T-cell (primary cell): ENCODE data around the gene SFXN3. TPM values are rescaled to one million over a fixed set of nuclear protein-coding genes. Genes with fewer than 3 reads are reported as not detected.

Source experiments
- ATAC-seq, 4 experiments: fragments of 200-7000 bp in 3 of 4; fragments of 150-1000 bp in 1 of 4; cut with Tn5 transposase; replicated peaks in 1 of 4; 1 replicate in 3 of 4; 2 replicates in 1 of 4; pipeline ENCODE4 v1.10.0; 2021; ENCODE audit warnings: moderate library complexity in 3 of 4, mild to moderate bottlenecking in 2 of 4, moderate number of reproducible peaks in 1 of 4
- CTCF ChIA-PET, 2 donors: fragments of 300-600 bp; sonication (Branson Sonifier 250); formaldehyde crosslinking; loops; one replicate each; lab custom pipeline; 2022; ENCODE audit warnings: antibody characterized with exemption in 2 of 2; lab: Charles Lee
- POLR2A ChIA-PET, 2 donors: fragments of 300-600 bp; sonication (Branson Sonifier 250); formaldehyde crosslinking; loops; one replicate each; lab custom pipeline; 2022; ENCODE audit warnings: antibody characterized with exemption in 2 of 2; lab: Charles Lee
- DNase-seq, 35 experiments: peaks; one replicate each; pipeline versions ENCODE4 v3.0.0 to v3.0.0-alpha.2; 2013 to 2023
- H3K27ac ChIP-seq: one replicate; pipeline ENCODE4 v1.5.1; 2013; ENCODE audit warnings: low read length
- H3K27me3 ChIP-seq, 2 experiments: replicated peaks in 1 of 2; 1 replicate in 1 of 2; 2 replicates in 1 of 2; pipeline versions ENCODE4 v1.6.1 to v1.7.0; 2013; ENCODE audit warnings: low read length in 1 of 2, mixed read lengths in 1 of 2; ENCODE audit not compliant: control insufficient read depth in 2 of 2, insufficient read depth in 2 of 2; ENCODE audit errors: extremely low read depth in 1 of 2
- H3K36me3 ChIP-seq, 2 donors: 1 replicate in 1 of 2; 2 replicates in 1 of 2; pipeline versions ENCODE4 v1.6.1 to v1.7.0; 2013; ENCODE audit warnings: low read length in 1 of 2; ENCODE audit not compliant: control insufficient read depth in 2 of 2, insufficient read depth in 1 of 2; ENCODE audit errors: extremely low read depth in 1 of 2
- H3K4me1 ChIP-seq, 2 experiments: 1 replicate in 1 of 2; 2 replicates in 1 of 2; pipeline versions ENCODE4 v1.6.1 to v1.7.0; 2013; ENCODE audit warnings: low read length in 2 of 2, mixed read lengths in 1 of 2; ENCODE audit not compliant: insufficient read depth in 2 of 2, control insufficient read depth in 1 of 2; ENCODE audit errors: extremely low read depth in 1 of 2
- H3K4me3 ChIP-seq, 2 donors: 1 replicate in 1 of 2; 2 replicates in 1 of 2; pipeline versions ENCODE4 v1.5.1 to v1.7.0; 2013; ENCODE audit warnings: mild to moderate bottlenecking in 2 of 2, low read length in 1 of 2, moderate library complexity in 1 of 2; ENCODE audit not compliant: control insufficient read depth in 1 of 2; ENCODE audit errors: extremely low read depth in 1 of 2
- H3K9me3 ChIP-seq: 2 replicates; pipeline ENCODE4 v1.7.0; 2013
- H3K27ac Mint-ChIP-seq, 2 donors: one replicate each; pipeline ENCODE4 v1.8.0; 2020 to 2021; ENCODE audit warnings: mild to moderate bottlenecking in 2 of 2, mixed read lengths in 2 of 2
- H3K27me3 Mint-ChIP-seq, 2 donors: one replicate each; pipeline ENCODE4 v1.8.0; 2021 to 2022; ENCODE audit warnings: mixed read lengths in 2 of 2
- H3K36me3 Mint-ChIP-seq: one replicate; pipeline ENCODE4 v1.8.0; 2021; ENCODE audit warnings: mixed read lengths
- H3K4me1 Mint-ChIP-seq, 3 donors: one replicate each; pipeline ENCODE4 v1.8.0; 2020 to 2022; ENCODE audit warnings: mixed read lengths in 3 of 3, mild to moderate bottlenecking in 1 of 3
- H3K4me3 Mint-ChIP-seq, 3 donors: one replicate each; pipeline ENCODE4 v1.8.0; 2020 to 2022; ENCODE audit warnings: mild to moderate bottlenecking in 3 of 3, mixed read lengths in 3 of 3, moderate library complexity in 3 of 3
- H3K9me3 Mint-ChIP-seq, 3 donors: one replicate each; pipeline ENCODE4 v1.8.0; 2020 to 2022; ENCODE audit warnings: mixed read lengths in 3 of 3
- WGBS: methylation state at CpG from one replicate; pipeline ENCODE4 v1.1.5; 2013; ENCODE audit warnings: missing lambda C conversion rate; ENCODE audit not compliant: insufficient coverage; 5-methylcytosine and 5-hydroxymethylcytosine counted together
- total RNA-seq, 35 experiments: library from RNA in 6 of 35; stranded (reverse) in 6 of 35; fragments of 120-200 nt in 1 of 35; gene quantifications; one replicate each; pipeline versions ENCODE4 v1.2.1 to v1.2.4 and lab custom pipeline; 2013 to 2026

Gene SFXN3
- total RNA-seq, 5 donors from 2014 or later (not counting 1 experiment from before 2014, with no cell fraction given), result 45.2 to 113 (median 91.0) TPM

- no peak overlapping the region for H3K4me3 Mint-ChIP-seq
Measured at GRCh38 chr10:101035314-101035713, 4.3 kb downstream of the SFXN3 start.

DNA sequence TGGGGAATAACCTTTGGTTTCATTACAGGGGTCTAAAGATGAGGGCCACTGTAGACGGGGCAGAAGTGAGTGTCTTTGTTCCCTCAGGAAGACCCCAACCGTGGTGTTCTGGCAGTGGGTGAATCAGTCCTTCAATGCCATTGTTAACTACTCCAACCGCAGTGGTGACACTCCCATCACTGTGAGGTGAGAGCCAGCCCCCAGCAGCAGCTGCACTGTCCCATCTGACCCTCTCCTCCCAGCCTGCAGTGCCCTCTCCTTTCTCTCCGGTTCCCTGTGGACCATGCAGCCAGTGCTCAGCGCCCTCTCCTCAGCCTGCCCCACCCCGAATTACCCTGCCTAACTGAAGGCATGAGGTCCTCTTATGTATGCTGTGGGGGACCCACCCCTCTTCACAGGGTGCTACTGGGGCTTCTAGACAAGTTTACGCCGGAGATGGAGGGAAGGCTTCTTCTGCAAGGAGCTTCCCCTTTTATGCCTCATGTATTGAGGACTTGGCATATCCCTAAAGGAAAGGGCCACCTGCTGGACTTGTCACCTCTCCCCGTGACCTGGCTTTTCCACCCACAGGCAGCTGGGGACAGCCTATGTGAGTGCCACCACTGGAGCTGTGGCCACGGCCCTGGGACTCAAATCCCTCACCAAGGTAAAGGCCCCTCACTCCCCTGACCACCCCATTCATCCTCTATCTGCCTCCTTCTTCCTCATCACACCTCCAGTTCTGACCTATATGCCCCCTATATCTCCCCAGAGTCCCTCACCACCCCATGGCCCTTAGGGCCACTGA lies 5.1 kb downstream of the SFXN3 start:
- Histone ChIP-seq H3K27ac (no peak overlapping the region), H3K4me3 (no peak overlapping the region), H3K9me3 (no peaks in the 10 kb centered on the region), H3K27me3 (no peaks in the 10 kb centered on the region), H3K36me3 (peaks cover 13 to 50% of the 10 kb centered on the region in 2 donors), H3K4me1 (peaks cover 5 to 20% of the 10 kb centered on the region in 2 experiments)
- no peaks in the 10 kb centered on the region for H3K27me3 Mint-ChIP-seq
- H3K9me3 Mint-ChIP-seq, result no peaks in the 10 kb centered on the region
- POLR2A ChIA-PET, result no interaction called here
- no peak overlapping the region for H3K27ac Mint-ChIP-seq
- 88% methylated on average over 8 of the region's 10 CpGs for WGBS
- H3K36me3 Mint-ChIP-seq, result peaks cover 36% of the 10 kb centered on the region
- ATAC-seq, result no peak
- CTCF ChIA-PET, result interaction anchor here in 1 of 2 donors (0.6 kb wide), 1 partner anchor 19 kb away, joined by 3 read pairs; no protein-coding TSS in a partner anchor
- no peak for DNase-seq
- no peak overlapping the region for H3K4me3 Mint-ChIP-seq
- H3K4me1 Mint-ChIP-seq, result peaks cover 17 to 27% (median 18%) of the 10 kb centered on the region in 3 donors

More at GRCh38 chr10:101035314-101035713, 4.3 kb downstream of the SFXN3 start:
- Mint-ChIP-seq H3K4me1 (peaks cover 17 to 26% (median 20%) of the 10 kb centered on the region in 3 donors), H3K27me3 (no peaks in the 10 kb centered on the region), H3K9me3 (no peaks in the 10 kb centered on the region), H3K27ac (no peak overlapping the region), H3K36me3 (peaks cover 36% of the 10 kb centered on the region)
- Histone ChIP-seq H3K9me3 (no peaks in the 10 kb centered on the region), H3K27ac (no peak overlapping the region), H3K27me3 (peaks cover 0 to 1% of the 10 kb centered on the region in 2 experiments), H3K36me3 (peaks cover 13 to 50% of the 10 kb centered on the region in 2 donors), H3K4me1 (peaks cover 7 to 23% of the 10 kb centered on the region in 2 experiments), H3K4me3 (no peak overlapping the region)
- CTCF ChIA-PET, result interaction anchor here (0.5 to 0.6 kb wide), 2 partner anchors 13 to 22 kb away, joined by 3 read pairs; no protein-coding TSS in a partner anchor
- POLR2A ChIA-PET, result no interaction called here
- DNase-seq, result no peak
- no peak for ATAC-seq
- 94% methylated on average over 7 of the region's 7 CpGs for WGBS

DNA sequence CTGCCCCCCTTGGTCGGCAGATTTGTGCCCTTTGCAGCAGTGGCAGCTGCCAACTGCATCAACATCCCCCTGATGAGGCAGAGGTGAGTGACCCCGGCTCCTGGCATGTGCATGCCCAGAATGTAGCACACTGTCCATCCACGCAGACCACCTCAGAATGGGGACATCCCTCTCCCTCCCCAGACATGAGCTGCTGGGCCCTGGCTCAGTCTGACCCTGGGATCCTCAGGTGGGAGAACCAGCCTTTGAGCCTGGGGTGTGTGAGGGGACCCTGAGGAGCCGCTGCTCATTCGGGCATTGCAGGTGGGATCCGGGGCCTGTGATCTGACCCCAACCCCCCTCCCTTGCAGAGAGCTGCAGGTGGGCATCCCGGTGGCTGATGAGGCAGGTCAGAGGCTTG lies 5.7 kb downstream of the SFXN3 start:
- WGBS, result 79% methylated on average over 2 of the region's 7 CpGs
- Mint-ChIP-seq H3K4me3 (no peak overlapping the region), H3K27me3 (no peaks in the 10 kb centered on the region), H3K27ac (peak overlapping the region in 1 of 2 donors; percentile 11), H3K4me1 (peaks cover 21 to 27% (median 23%) of the 10 kb centered on the region in 3 donors), H3K9me3 (no peaks in the 10 kb centered on the region), H3K36me3 (peaks cover 36% of the 10 kb centered on the region)
- no peak for DNase-seq
- Histone ChIP-seq H3K27ac (no peak overlapping the region), H3K36me3 (peaks cover 13 to 50% of the 10 kb centered on the region in 2 donors), H3K27me3 (no peaks in the 10 kb centered on the region), H3K4me1 (peaks cover 5 to 20% of the 10 kb centered on the region in 2 experiments), H3K9me3 (no peaks in the 10 kb centered on the region), H3K4me3 (no peak overlapping the region)
- ATAC-seq, result no peak
- CTCF ChIA-PET, result interaction anchor here in 1 of 2 donors (0.6 kb wide), 1 partner anchor 20 kb away, joined by 3 read pairs; no protein-coding TSS in a partner anchor
- POLR2A ChIA-PET, result no interaction called here

- Histone ChIP-seq H3K9me3 (no peaks in the 10 kb centered on the region), H3K4me1 (peaks cover 5 to 22% of the 10 kb centered on the region in 2 experiments), H3K27ac (no peak overlapping the region), H3K36me3 (peaks cover 13 to 50% of the 10 kb centered on the region in 2 donors), H3K4me3 (no peak overlapping the region), H3K27me3 (peaks cover 0 to 3% of the 10 kb centered on the region in 2 experiments)
- no peaks in the 10 kb centered on the region for H3K9me3 Mint-ChIP-seq
- H3K36me3 Mint-ChIP-seq, result peaks cover 36% of the 10 kb centered on the region
- DNase-seq (no peak), ATAC-seq (no peak)
- POLR2A ChIA-PET, result no interaction called here
- no peaks in the 10 kb centered on the region for H3K27me3 Mint-ChIP-seq
- H3K4me1 Mint-ChIP-seq, result peaks cover 27 to 29% (median 29%) of the 10 kb centered on the region in 3 donors
- CTCF ChIA-PET, result interaction anchor here in 1 of 2 donors (1.1 kb wide), 1 partner anchor 12 kb away, joined by 3 read pairs; no protein-coding TSS in a partner anchor
- 96% methylated on average over 4 of the region's 5 CpGs for WGBS
- no peak overlapping the region for H3K27ac Mint-ChIP-seq
- no peak overlapping the region for H3K4me3 Mint-ChIP-seq
Measured at GRCh38 chr10:101038484-101038883, 7.5 kb downstream of the SFXN3 start.

DNA sequence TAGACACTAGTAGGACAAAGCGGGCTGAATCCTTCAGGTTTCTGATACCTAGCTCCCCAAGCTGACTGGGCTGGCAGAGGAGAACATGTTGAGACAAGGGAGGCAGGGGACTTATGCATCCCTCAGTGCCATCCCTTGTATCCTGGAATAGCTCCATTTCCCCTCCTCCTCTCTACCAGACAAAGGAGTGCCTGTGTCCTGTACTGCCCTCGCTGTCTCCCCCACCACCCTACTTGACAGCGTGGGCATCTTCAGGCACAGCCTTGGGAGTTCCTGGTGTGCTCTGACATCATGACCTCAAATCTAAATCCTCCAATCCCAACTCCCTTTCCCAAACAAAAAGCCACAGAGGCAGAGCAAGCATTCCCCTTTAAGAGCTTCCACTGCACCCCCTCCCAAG lies 9.0 kb downstream of the SFXN3 start:
- H3K4me3 Mint-ChIP-seq, result no peak overlapping the region
- ATAC-seq (no peak), DNase-seq (no peak)
- H3K4me1 Mint-ChIP-seq, result peaks cover 23 to 31% (median 26%) of the 10 kb centered on the region in 3 donors
- peaks cover 5 to 22% of the 10 kb centered on the region in 2 experiments for H3K4me1 ChIP-seq
- peaks cover 31% of the 10 kb centered on the region for H3K36me3 Mint-ChIP-seq
- H3K27ac Mint-ChIP-seq, result no peak overlapping the region
- no peaks in the 10 kb centered on the region for H3K9me3 ChIP-seq
- no peaks in the 10 kb centered on the region for H3K9me3 Mint-ChIP-seq
- H3K27me3 Mint-ChIP-seq, result no peaks in the 10 kb centered on the region
- peaks cover 13 to 43% of the 10 kb centered on the region in 2 donors for H3K36me3 ChIP-seq
- H3K27ac ChIP-seq, result no peak overlapping the region
- ChIA-PET CTCF (interaction anchor here (1.3 to 2.1 kb wide), 2 partner anchors 10 to 11 kb away, joined by 4 to 20 read pairs; no protein-coding TSS in a partner anchor), POLR2A (no interaction called here)
- peaks cover 2 to 3% of the 10 kb centered on the region in 2 experiments for H3K27me3 ChIP-seq
- 84% methylated on average over 2 of the region's 3 CpGs for WGBS
- no peak overlapping the region for H3K4me3 ChIP-seq

DNA sequence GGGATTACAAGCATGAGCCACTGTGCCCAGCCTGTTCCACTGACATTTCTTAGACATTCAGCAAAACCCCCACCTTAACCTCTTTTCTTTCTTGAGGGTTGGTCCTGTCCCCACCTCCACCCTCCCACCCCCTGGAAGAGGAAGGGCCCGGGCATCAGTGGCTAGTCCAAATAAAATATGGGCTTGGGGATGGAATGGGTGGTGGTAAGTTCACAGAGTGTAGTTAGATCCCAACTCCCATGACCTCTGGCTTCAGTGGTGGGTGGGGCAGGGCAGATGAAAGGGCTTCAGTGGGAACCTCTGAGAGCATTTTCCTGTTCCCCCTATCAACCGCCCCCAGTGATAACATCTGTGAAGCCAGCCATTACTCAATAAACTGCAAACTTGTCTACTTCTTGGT lies 9.8 kb downstream of the SFXN3 start:
- DNase-seq (no peak), ATAC-seq (peak in 1 of 4 experiments; percentile 5)
- POLR2A ChIA-PET, result interaction anchor here (0.6 to 0.7 kb wide), 2 partner anchors 8 to 20 kb away, joined by 4 to 13 read pairs; no protein-coding TSS in a partner anchor
- H3K27ac ChIP-seq, result no peak overlapping the region
- Mint-ChIP-seq H3K9me3 (no peaks in the 10 kb centered on the region), H3K27ac (no peak overlapping the region), H3K4me3 (no peak overlapping the region), H3K4me1 (peaks cover 23 to 31% (median 26%) of the 10 kb centered on the region in 3 donors), H3K36me3 (peaks cover 26% of the 10 kb centered on the region), H3K27me3 (peaks cover 0 to 1% of the 10 kb centered on the region in 2 donors)
- no peaks in the 10 kb centered on the region for H3K9me3 ChIP-seq
- H3K36me3 ChIP-seq, result peaks cover 13 to 35% of the 10 kb centered on the region in 2 donors
- peaks cover 5 to 22% of the 10 kb centered on the region in 2 experiments for H3K4me1 ChIP-seq
- H3K27me3 ChIP-seq, result peaks cover 6 to 7% of the 10 kb centered on the region in 2 experiments
- CTCF ChIA-PET, result interaction anchor here (0.6 to 2.1 kb wide), 19 partner anchors 9 to 1753 kb away, joined by 3 to 20 read pairs (median 7); partner anchors contain the start of genes PDZD7 (in 2 of the 2), SFXN3 (in 2 of the 2) and HIF1AN (in 1 of the 2)
- H3K4me3 ChIP-seq, result no peak overlapping the region
- 43% methylated on average over 1 of the region's 2 CpGs for WGBS
